Stomach smooth muscle (tissue), 2 donors: ENCODE measurements around the gene CBLC.
A peak's percentile ranks its signal among the peaks of the same experiment; 100 is the strongest.

Experiments
- H3K27ac ChIP-seq: one replicate; pipeline ENCODE4 v1.7.0; 2013; ENCODE audit warnings: mild to moderate bottlenecking, low read length, inconsistent platforms
- H3K27me3 ChIP-seq, 2 donors: one replicate each; pipeline ENCODE4 v1.7.0; 2013; ENCODE audit warnings: low read length in 2 of 2; ENCODE audit not compliant: insufficient read depth in 2 of 2, control insufficient read depth in 1 of 2
- H3K36me3 ChIP-seq, 2 donors: one replicate each; pipeline ENCODE4 v1.7.0; 2013; ENCODE audit warnings: low read length in 2 of 2; ENCODE audit not compliant: control insufficient read depth in 2 of 2, insufficient read depth in 2 of 2
- H3K4me1 ChIP-seq: one replicate; pipeline ENCODE4 v1.7.0; 2013; ENCODE audit warnings: low read length; ENCODE audit not compliant: control insufficient read depth, insufficient read depth
- H3K4me3 ChIP-seq, 2 donors: one replicate each; pipeline ENCODE4 v1.7.0; 2013; ENCODE audit warnings: low read length in 2 of 2
- H3K9ac ChIP-seq, 2 donors: one replicate each; pipeline ENCODE4 v1.7.0; 2013; ENCODE audit warnings: low read length in 2 of 2, mild to moderate bottlenecking in 1 of 2
- H3K9me3 ChIP-seq, 2 donors: one replicate each; pipeline ENCODE4 v1.7.0; 2013; ENCODE audit warnings: low read length in 2 of 2; ENCODE audit not compliant: control insufficient read depth in 2 of 2
- donor health status: healthy.
- donor health status: Pancreatic carcinoma.

Gene CBLC

GRCh38 chr19:44754750-44755080, 23.0 kb upstream of the CBLC start:
- Histone ChIP-seq H3K27ac (peak overlapping the region; percentile 78), H3K27me3 (no peaks in the 10 kb centered on the region), H3K4me3 (peak overlapping the region in 1 of 2 donors; percentile 68), H3K9ac (peak overlapping the region in 1 of 2 donors; percentile 42), H3K36me3 (peaks cover 5 to 22% of the 10 kb centered on the region in 2 donors), H3K4me1 (peaks cover 73% of the 10 kb centered on the region), H3K9me3 (no peaks in the 10 kb centered on the region)

GRCh38 chr19:44755219-44755618, 22.5 kb upstream of the CBLC start:
- peak overlapping the region; percentile 78 for H3K27ac ChIP-seq
- peaks cover 5 to 25% of the 10 kb centered on the region in 2 donors for H3K36me3 ChIP-seq
- peaks cover 73% of the 10 kb centered on the region for H3K4me1 ChIP-seq
- H3K9ac ChIP-seq: peak overlapping the region; percentile 29 to 39
- H3K9me3 ChIP-seq: no peaks in the 10 kb centered on the region
- H3K27me3 ChIP-seq: no peaks in the 10 kb centered on the region
- no peak overlapping the region for H3K4me3 ChIP-seq

- Histone ChIP-seq H3K36me3 (peaks cover 4 to 20% of the 10 kb centered on the region in 2 donors), H3K4me1 (peaks cover 66% of the 10 kb centered on the region), H3K4me3 (no peak overlapping the region), H3K27ac (peak overlapping the region; percentile 53), H3K9me3 (no peaks in the 10 kb centered on the region), H3K27me3 (no peaks in the 10 kb centered on the region), H3K9ac (peak overlapping the region in 1 of 2 donors; percentile 13)
These were observed 21.6 kb upstream of the CBLC start for GRCh38 chr19:44756089-44756562.

GRCh38 chr19:44757057-44757734, 20.5 kb upstream of the CBLC start:
- Histone ChIP-seq H3K4me1 (peaks cover 60% of the 10 kb centered on the region), H3K27me3 (no peaks in the 10 kb centered on the region), H3K36me3 (peaks cover 0 to 16% of the 10 kb centered on the region in 2 donors), H3K9me3 (no peaks in the 10 kb centered on the region), H3K9ac (peak overlapping the region; percentile 58 to 59), H3K27ac (peak overlapping the region; percentile 76), H3K4me3 (peak overlapping the region; percentile 80 to 81)

GRCh38 chr19:44757735-44758505, 19.8 kb upstream of the CBLC start:
- peak overlapping the region; percentile 80 to 81 for H3K4me3 ChIP-seq
- H3K36me3 ChIP-seq: peaks cover 0 to 9% of the 10 kb centered on the region in 2 donors
- H3K4me1 ChIP-seq: peaks cover 52% of the 10 kb centered on the region
- H3K9me3 ChIP-seq: no peaks in the 10 kb centered on the region
- peak overlapping the region; percentile 76 for H3K27ac ChIP-seq
- peak overlapping the region; percentile 58 to 59 for H3K9ac ChIP-seq
- H3K27me3 ChIP-seq: no peaks in the 10 kb centered on the region

- Histone ChIP-seq H3K36me3 (peaks cover 0 to 9% of the 10 kb centered on the region in 2 donors), H3K4me3 (peak overlapping the region; percentile 80 to 81), H3K4me1 (peaks cover 46% of the 10 kb centered on the region), H3K9me3 (no peaks in the 10 kb centered on the region), H3K27me3 (no peaks in the 10 kb centered on the region), H3K27ac (peak overlapping the region; percentile 53), H3K9ac (peak overlapping the region; percentile 29 to 59)
These were observed 19.1 kb upstream of the CBLC start for GRCh38 chr19:44758596-44758995.

GRCh38 chr19:44759083-44759804, 18.4 kb upstream of the CBLC start:
- Histone ChIP-seq H3K36me3 (peaks cover 0 to 9% of the 10 kb centered on the region in 2 donors), H3K4me3 (no peak overlapping the region), H3K27ac (no peak overlapping the region), H3K27me3 (no peaks in the 10 kb centered on the region), H3K4me1 (peaks cover 41% of the 10 kb centered on the region), H3K9me3 (no peaks in the 10 kb centered on the region), H3K9ac (no peak overlapping the region)

- Histone ChIP-seq H3K9ac (no peak overlapping the region), H3K4me1 (peaks cover 16% of the 10 kb centered on the region), H3K27me3 (no peaks in the 10 kb centered on the region), H3K4me3 (no peak overlapping the region), H3K9me3 (no peaks in the 10 kb centered on the region), H3K27ac (no peak overlapping the region), H3K36me3 (peaks cover 0 to 4% of the 10 kb centered on the region in 2 donors)
These were observed 15.7 kb upstream of the CBLC start for GRCh38 chr19:44762038-44762437.

GRCh38 chr19:44765033-44765948, 12.4 kb upstream of the CBLC start:
- H3K4me1 ChIP-seq: no peaks in the 10 kb centered on the region
- no peaks in the 10 kb centered on the region for H3K36me3 ChIP-seq
- no peak overlapping the region for H3K4me3 ChIP-seq
- no peak overlapping the region for H3K27ac ChIP-seq
- no peaks in the 10 kb centered on the region for H3K27me3 ChIP-seq
- peaks cover 0 to 3% of the 10 kb centered on the region in 2 donors for H3K9me3 ChIP-seq
- no peak overlapping the region for H3K9ac ChIP-seq

- H3K36me3 ChIP-seq: no peaks in the 10 kb centered on the region
- H3K27ac ChIP-seq: no peak overlapping the region
- H3K4me1 ChIP-seq: no peaks in the 10 kb centered on the region
- H3K9me3 ChIP-seq: peaks cover 0 to 3% of the 10 kb centered on the region in 2 donors
- H3K27me3 ChIP-seq: no peaks in the 10 kb centered on the region
- H3K9ac ChIP-seq: no peak overlapping the region
- H3K4me3 ChIP-seq: no peak overlapping the region
These were observed 11.7 kb upstream of the CBLC start for GRCh38 chr19:44765949-44766335.
